Measurements from ENCODE around the gene AGAP4. TPM values are rescaled to one million over a fixed set of nuclear protein-coding genes. Genes with fewer than 3 reads are reported as not detected.
"Not testable (repeated sequence)": the region's sequence is repeated elsewhere in the genome, so short reads cannot be mapped to it uniquely, and the experiment has no call there.

Gene AGAP4
- total RNA-seq, 1 donor from 2014 or later: 18.4 TPM

DNA sequence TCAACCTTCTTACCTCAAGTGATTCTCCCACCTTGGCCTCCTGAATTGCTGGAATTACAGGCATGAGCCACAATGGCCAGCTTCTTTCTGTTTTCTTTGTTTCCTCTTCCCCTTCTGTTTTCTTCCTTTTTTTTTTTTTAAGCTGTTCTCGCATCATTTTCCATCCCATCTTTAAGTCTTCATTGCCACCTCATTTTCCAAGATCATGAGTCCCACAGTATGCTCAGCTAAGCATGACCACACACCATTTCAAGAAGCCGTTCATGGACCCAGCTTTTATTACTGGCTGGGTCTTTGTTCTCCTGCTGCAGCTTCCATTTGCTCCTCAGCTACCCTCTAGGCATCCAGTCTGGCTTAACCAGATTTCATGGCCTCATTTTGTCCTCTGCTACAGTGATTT, 52.5 kb downstream of the AGAP4 start:
- not testable (repeated sequence) for H3K27ac ChIP-seq (ENCODE audit: low read depth, low read length); H3K36me3 ChIP-seq (ENCODE audit: insufficient read depth, low read length); H3K9me3 ChIP-seq (ENCODE audit: insufficient read depth, low read depth, low read length); H3K4me2 ChIP-seq (ENCODE audit: low read length); H3K27me3 Mint-ChIP-seq (ENCODE audit: low read depth, unreplicated experiment); H3K4me1 ChIP-seq (ENCODE audit: insufficient read depth, low read length); H4K20me1 ChIP-seq (ENCODE audit: insufficient read depth, low read length); H3K9ac ChIP-seq (ENCODE audit: low read length); H3K4me3 ChIP-seq (ENCODE audit: insufficient read depth, low read depth, low read length); H3K79me2 ChIP-seq (ENCODE audit: insufficient read depth, low read length); H3K4me3 Mint-ChIP-seq (ENCODE audit: unreplicated experiment); H3K4me1 Mint-ChIP-seq (ENCODE audit: low read depth, unreplicated experiment); DNase-seq (ENCODE audit: low read depth); H3K27me3 ChIP-seq (ENCODE audit: insufficient read depth, low read length); FAIRE-seq; H3K36me3 Mint-ChIP-seq (ENCODE audit: low read depth, unreplicated experiment); H3K27ac Mint-ChIP-seq (ENCODE audit: unreplicated experiment); H3K9me3 Mint-ChIP-seq (ENCODE audit: unreplicated experiment); H2AFZ ChIP-seq (ENCODE audit: low read depth, low read length)

DNA sequence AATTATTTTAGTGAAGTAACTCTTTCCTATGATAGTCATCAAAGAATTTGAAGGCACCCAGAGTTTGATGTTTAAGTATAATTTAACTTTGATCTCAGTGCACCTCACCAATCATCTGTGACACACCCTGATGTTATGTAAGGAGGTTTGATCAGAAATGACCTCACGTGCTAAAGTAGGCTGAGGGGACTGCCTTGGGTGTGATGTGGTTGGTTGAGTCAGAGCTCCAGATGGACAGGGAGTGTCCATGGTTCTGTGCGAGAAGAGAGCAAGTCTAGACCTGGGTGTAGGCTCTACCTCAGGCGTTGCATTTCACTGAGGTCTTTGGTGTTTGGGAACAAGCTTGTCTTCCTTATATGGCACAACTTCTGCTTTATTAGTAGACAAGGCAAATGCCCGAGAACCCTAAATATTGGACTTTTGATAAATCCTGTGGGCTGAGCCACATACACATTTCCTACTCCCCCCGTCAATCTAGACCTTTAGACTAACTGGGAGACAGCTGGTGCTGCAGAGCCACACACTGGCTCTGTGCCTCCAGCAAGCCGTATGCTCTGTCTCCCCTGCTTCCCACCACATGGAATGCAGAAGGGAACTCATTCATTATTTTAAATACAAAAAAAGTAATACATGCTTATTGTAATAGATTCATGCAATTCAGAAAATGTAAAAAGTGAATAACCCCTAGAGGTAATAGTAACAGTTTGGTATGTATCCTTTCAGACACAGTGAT, 56.4 kb downstream of the AGAP4 start:
- not testable (repeated sequence) for H4K20me1 ChIP-seq (ENCODE audit: insufficient read depth, low read length); H3K9me3 Mint-ChIP-seq (ENCODE audit: unreplicated experiment); DNase-seq (ENCODE audit: low read depth); H3K9ac ChIP-seq (ENCODE audit: low read length); H3K27ac ChIP-seq (ENCODE audit: low read depth, low read length); H3K4me1 ChIP-seq (ENCODE audit: insufficient read depth, low read length); H3K27me3 Mint-ChIP-seq (ENCODE audit: low read depth, unreplicated experiment); H3K4me2 ChIP-seq (ENCODE audit: low read length); H3K27ac Mint-ChIP-seq (ENCODE audit: unreplicated experiment); FAIRE-seq; H3K36me3 ChIP-seq (ENCODE audit: insufficient read depth, low read length); H2AFZ ChIP-seq (ENCODE audit: low read depth, low read length); H3K9me3 ChIP-seq (ENCODE audit: insufficient read depth, low read depth, low read length); H3K27me3 ChIP-seq (ENCODE audit: insufficient read depth, low read length); H3K4me3 Mint-ChIP-seq (ENCODE audit: unreplicated experiment); H3K79me2 ChIP-seq (ENCODE audit: insufficient read depth, low read length); H3K4me3 ChIP-seq (ENCODE audit: insufficient read depth, low read depth, low read length); H3K4me1 Mint-ChIP-seq (ENCODE audit: low read depth, unreplicated experiment)
- peaks cover 12% of the 10 kb centered on the region for H3K36me3 Mint-ChIP-seq (ENCODE audit: low read depth, unreplicated experiment)

DNA sequence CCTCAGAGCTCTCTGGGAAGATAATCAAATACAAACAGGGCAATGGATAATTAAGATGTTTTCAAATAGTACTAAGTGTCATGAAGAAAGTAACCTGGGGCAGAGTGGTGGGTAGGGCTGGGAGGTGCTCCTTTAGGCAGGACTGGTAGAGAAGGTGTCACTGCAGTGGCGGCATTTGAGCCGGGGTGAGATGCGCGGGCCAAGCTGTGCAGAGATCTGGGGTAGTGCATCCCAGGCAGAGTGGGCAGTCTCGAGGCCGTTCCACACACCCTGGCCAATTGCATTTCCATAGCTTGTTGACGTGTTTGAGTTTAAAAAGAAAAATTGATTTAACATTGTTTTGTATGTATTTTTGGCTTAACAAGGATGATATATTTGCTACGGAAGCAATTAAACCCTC, 57.3 kb downstream of the AGAP4 start:
- not testable (repeated sequence) for H3K4me1 ChIP-seq (ENCODE audit: insufficient read depth, low read length); H3K4me3 ChIP-seq (ENCODE audit: insufficient read depth, low read depth, low read length); H3K27ac ChIP-seq (ENCODE audit: low read depth, low read length); H4K20me1 ChIP-seq (ENCODE audit: insufficient read depth, low read length); FAIRE-seq; H3K9me3 ChIP-seq (ENCODE audit: insufficient read depth, low read depth, low read length); H3K79me2 ChIP-seq (ENCODE audit: insufficient read depth, low read length); H3K9me3 Mint-ChIP-seq (ENCODE audit: unreplicated experiment); H3K9ac ChIP-seq (ENCODE audit: low read length); H3K27ac Mint-ChIP-seq (ENCODE audit: unreplicated experiment); H2AFZ ChIP-seq (ENCODE audit: low read depth, low read length); H3K4me2 ChIP-seq (ENCODE audit: low read length); H3K4me3 Mint-ChIP-seq (ENCODE audit: unreplicated experiment); H3K27me3 Mint-ChIP-seq (ENCODE audit: low read depth, unreplicated experiment); H3K27me3 ChIP-seq (ENCODE audit: insufficient read depth, low read length); H3K36me3 ChIP-seq (ENCODE audit: insufficient read depth, low read length); DNase-seq (ENCODE audit: low read depth); H3K4me1 Mint-ChIP-seq (ENCODE audit: low read depth, unreplicated experiment)
- peaks cover 14% of the 10 kb centered on the region for H3K36me3 Mint-ChIP-seq (ENCODE audit: low read depth, unreplicated experiment)

DNA sequence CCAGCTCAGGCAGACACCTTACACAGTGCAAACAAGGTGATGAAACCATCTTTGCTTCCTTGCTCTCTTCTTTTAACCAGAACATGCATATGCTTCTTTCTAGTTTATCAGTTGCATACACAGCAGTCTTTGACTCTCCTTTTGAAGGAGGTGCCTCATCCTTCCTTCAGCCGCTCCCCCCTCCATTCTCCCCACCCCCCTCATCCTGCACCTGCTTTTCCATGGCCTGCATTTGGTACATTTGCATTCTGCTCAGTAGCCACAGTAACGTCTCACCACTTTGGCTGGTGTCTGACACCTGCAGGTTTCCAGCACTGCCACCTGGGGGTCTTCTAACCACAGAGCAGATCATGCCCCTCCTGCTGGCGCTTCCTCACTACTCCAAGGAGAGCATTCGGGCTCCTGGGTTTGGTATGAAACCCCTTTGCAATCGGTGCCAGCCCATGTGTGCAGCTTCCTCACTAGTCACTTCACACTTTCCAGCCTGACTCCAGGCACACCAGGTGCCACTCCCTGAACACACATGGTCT, 60.0 kb downstream of the AGAP4 start:
- not testable (repeated sequence) for DNase-seq (ENCODE audit: low read depth); H3K27ac ChIP-seq (ENCODE audit: low read depth, low read length); FAIRE-seq; H3K79me2 ChIP-seq (ENCODE audit: insufficient read depth, low read length); H3K4me3 Mint-ChIP-seq (ENCODE audit: unreplicated experiment); H4K20me1 ChIP-seq (ENCODE audit: insufficient read depth, low read length); H3K36me3 ChIP-seq (ENCODE audit: insufficient read depth, low read length); H3K9me3 ChIP-seq (ENCODE audit: insufficient read depth, low read depth, low read length); H3K27me3 Mint-ChIP-seq (ENCODE audit: low read depth, unreplicated experiment); H3K9me3 Mint-ChIP-seq (ENCODE audit: unreplicated experiment); H3K4me1 ChIP-seq (ENCODE audit: insufficient read depth, low read length); H3K9ac ChIP-seq (ENCODE audit: low read length); H3K27me3 ChIP-seq (ENCODE audit: insufficient read depth, low read length); H3K4me2 ChIP-seq (ENCODE audit: low read length); H2AFZ ChIP-seq (ENCODE audit: low read depth, low read length); H3K4me3 ChIP-seq (ENCODE audit: insufficient read depth, low read depth, low read length); H3K27ac Mint-ChIP-seq (ENCODE audit: unreplicated experiment); H3K4me1 Mint-ChIP-seq (ENCODE audit: low read depth, unreplicated experiment)
- H3K36me3 Mint-ChIP-seq (ENCODE audit: low read depth, unreplicated experiment): peaks cover 14% of the 10 kb centered on the region

DNA sequence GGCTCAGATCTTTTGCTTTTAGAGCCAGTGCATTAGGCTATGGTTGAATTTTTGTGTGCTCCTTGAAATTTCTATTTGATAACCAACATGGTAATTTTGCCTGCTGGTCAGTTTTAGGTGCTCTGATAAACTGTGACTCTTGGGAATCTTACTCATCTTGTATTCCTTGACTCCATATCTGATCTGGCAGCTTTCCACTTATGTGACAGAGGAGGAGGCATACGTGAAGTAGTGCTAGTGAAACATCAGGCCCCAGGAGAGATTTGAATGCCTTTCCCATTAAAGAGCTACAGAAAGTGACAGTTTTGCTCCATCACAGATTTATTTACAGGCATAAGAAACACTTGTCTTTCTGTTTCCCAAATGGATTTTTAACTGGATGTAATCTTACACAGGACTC, 61.1 kb downstream of the AGAP4 start:
- H3K27me3 ChIP-seq (ENCODE audit: insufficient read depth, low read length); H4K20me1 ChIP-seq (ENCODE audit: insufficient read depth, low read length); H2AFZ ChIP-seq (ENCODE audit: low read depth, low read length); H3K36me3 ChIP-seq (ENCODE audit: insufficient read depth, low read length); H3K4me2 ChIP-seq (ENCODE audit: low read length); H3K4me3 ChIP-seq (ENCODE audit: insufficient read depth, low read depth, low read length); H3K9me3 ChIP-seq (ENCODE audit: insufficient read depth, low read depth, low read length); FAIRE-seq; H3K27ac ChIP-seq (ENCODE audit: low read depth, low read length); H3K79me2 ChIP-seq (ENCODE audit: insufficient read depth, low read length); H3K9ac ChIP-seq (ENCODE audit: low read length); H3K27ac Mint-ChIP-seq (ENCODE audit: unreplicated experiment); DNase-seq (ENCODE audit: low read depth); H3K9me3 Mint-ChIP-seq (ENCODE audit: unreplicated experiment); H3K27me3 Mint-ChIP-seq (ENCODE audit: low read depth, unreplicated experiment); H3K4me3 Mint-ChIP-seq (ENCODE audit: unreplicated experiment); H3K4me1 Mint-ChIP-seq (ENCODE audit: low read depth, unreplicated experiment); H3K4me1 ChIP-seq (ENCODE audit: insufficient read depth, low read length): not testable (repeated sequence)
- H3K36me3 Mint-ChIP-seq (ENCODE audit: low read depth, unreplicated experiment): peaks cover 14% of the 10 kb centered on the region

Data from astrocyte (in vitro differentiated cells and primary cell).